ENCODE results near the gene SKIDA1. TPM values are rescaled to one million over a fixed set of nuclear protein-coding genes. Genes with fewer than 3 reads are reported as not detected.

The SKIDA1 gene
- total RNA-seq, 1 experiment from 2014 or later = 1.8 TPM

- DNase-seq = no peak
- Histone ChIP-seq H3K27me3 (no peaks in the 10 kb centered on the region), H3K4me3 (no peak overlapping the region), H3K4me1 (no peaks in the 10 kb centered on the region), H3K27ac (no peak overlapping the region), H3K9me3 (replicated peaks) (no peaks in the 10 kb centered on the region), H3K36me3 (no peaks in the 10 kb centered on the region)
Observed at GRCh38 chr10:21505711-21506278, 19.7 kb downstream of the SKIDA1 start.

GRCh38 chr10:21503542-21503941 is 21.9 kb downstream of the SKIDA1 start:
- Histone ChIP-seq H3K27me3 (no peaks in the 10 kb centered on the region), H3K9me3 (replicated peaks) (no peaks in the 10 kb centered on the region), H3K36me3 (no peaks in the 10 kb centered on the region), H3K4me1 (no peaks in the 10 kb centered on the region), H3K4me3 (no peak overlapping the region), H3K27ac (no peak overlapping the region)
- DNase-seq = no peak

- Histone ChIP-seq H3K4me1 (peaks cover 4% of the 10 kb centered on the region; the same call in 1 of the 2 replicates), H3K27ac (no peak overlapping the region), H3K9me3 (replicated peaks) (no peaks in the 10 kb centered on the region), H3K4me3 (no peak overlapping the region), H3K36me3 (no peaks in the 10 kb centered on the region), H3K27me3 (no peaks in the 10 kb centered on the region)
- DNase-seq = no peak
Observed at GRCh38 chr10:21502348-21502740, 23.1 kb downstream of the SKIDA1 start.

- H3K27me3 ChIP-seq = no peaks in the 10 kb centered on the region
- H3K27ac ChIP-seq = no peak overlapping the region
- H3K36me3 ChIP-seq = no peaks in the 10 kb centered on the region
- peaks cover 4% of the 10 kb centered on the region; the same call in 1 of the 2 replicates for H3K4me1 ChIP-seq
- no peak for DNase-seq
- no peaks in the 10 kb centered on the region for H3K9me3 ChIP-seq (replicated peaks)
- H3K4me3 ChIP-seq = no peak overlapping the region
Observed at GRCh38 chr10:21501731-21502347, 23.6 kb downstream of the SKIDA1 start.

- Histone ChIP-seq H3K27me3 (no peaks in the 10 kb centered on the region), H3K4me3 (no peak overlapping the region), H3K27ac (no peak overlapping the region), H3K36me3 (no peaks in the 10 kb centered on the region), H3K4me1 (peaks cover 4% of the 10 kb centered on the region; the same call in 1 of the 2 replicates), H3K9me3 (replicated peaks) (no peaks in the 10 kb centered on the region)
- no peak for DNase-seq
Observed at GRCh38 chr10:21501091-21501490, 24.4 kb downstream of the SKIDA1 start.

- Histone ChIP-seq H3K9me3 (replicated peaks) (no peaks in the 10 kb centered on the region), H3K4me3 (no peak overlapping the region), H3K27ac (no peak overlapping the region), H3K4me1 (peaks cover 4% of the 10 kb centered on the region; the same call in 1 of the 2 replicates), H3K36me3 (no peaks in the 10 kb centered on the region), H3K27me3 (no peaks in the 10 kb centered on the region)
- DNase-seq = no peak
Observed at GRCh38 chr10:21500578-21500910, 24.9 kb downstream of the SKIDA1 start.

GRCh38 chr10:21499701-21500577 is 25.5 kb downstream of the SKIDA1 start:
- no peak overlapping the region for H3K27ac ChIP-seq
- no peak overlapping the region for H3K4me3 ChIP-seq
- peaks cover 4% of the 10 kb centered on the region; the same call in 1 of the 2 replicates for H3K4me1 ChIP-seq
- no peaks in the 10 kb centered on the region for H3K27me3 ChIP-seq
- DNase-seq = no peak
- H3K9me3 ChIP-seq (replicated peaks) = no peaks in the 10 kb centered on the region
- no peaks in the 10 kb centered on the region for H3K36me3 ChIP-seq

- H3K36me3 ChIP-seq = no peaks in the 10 kb centered on the region
- peaks cover 4% of the 10 kb centered on the region; the same call in 1 of the 2 replicates for H3K4me1 ChIP-seq
- H3K27me3 ChIP-seq = no peaks in the 10 kb centered on the region
- no peak for DNase-seq
- H3K4me3 ChIP-seq = no peak overlapping the region
- H3K27ac ChIP-seq = no peak overlapping the region
- no peaks in the 10 kb centered on the region for H3K9me3 ChIP-seq (replicated peaks)
Observed at GRCh38 chr10:21498986-21499385, 26.5 kb downstream of the SKIDA1 start.

- peaks cover 4% of the 10 kb centered on the region; the same call in 1 of the 2 replicates for H3K4me1 ChIP-seq
- DNase-seq = no peak
- no peak overlapping the region for H3K4me3 ChIP-seq
- no peaks in the 10 kb centered on the region for H3K36me3 ChIP-seq
- H3K27me3 ChIP-seq = no peaks in the 10 kb centered on the region
- no peak overlapping the region for H3K27ac ChIP-seq
- no peaks in the 10 kb centered on the region for H3K9me3 ChIP-seq (replicated peaks)
Observed at GRCh38 chr10:21498377-21498776, 27.1 kb downstream of the SKIDA1 start.

- Histone ChIP-seq H3K36me3 (no peaks in the 10 kb centered on the region), H3K4me3 (peak overlapping the region; percentile 88), H3K4me1 (peaks cover 4% of the 10 kb centered on the region; the same call in 1 of the 2 replicates), H3K27ac (no peak overlapping the region; the same call in 1 of the 2 replicates), H3K27me3 (no peaks in the 10 kb centered on the region), H3K9me3 (replicated peaks) (no peaks in the 10 kb centered on the region)
- DNase-seq = peak; percentile 94 to 95
Observed at GRCh38 chr10:21497177-21497807, 28.2 kb downstream of the SKIDA1 start.

GRCh38 chr10:21496343-21497176 is 28.9 kb downstream of the SKIDA1 start:
- peak; percentile 53 to 72 for DNase-seq
- Histone ChIP-seq H3K36me3 (no peaks in the 10 kb centered on the region), H3K9me3 (replicated peaks) (no peaks in the 10 kb centered on the region), H3K4me3 (peak overlapping the region; percentile 88), H3K27me3 (no peaks in the 10 kb centered on the region), H3K4me1 (peaks cover 4% of the 10 kb centered on the region; the same call in 1 of the 2 replicates), H3K27ac (peak overlapping the region; percentile 51)

GRCh38 chr10:21495752-21496342 is 29.6 kb downstream of the SKIDA1 start:
- Histone ChIP-seq H3K9me3 (replicated peaks) (no peaks in the 10 kb centered on the region), H3K27ac (peak overlapping the region; percentile 51), H3K4me1 (peaks cover 4% of the 10 kb centered on the region; the same call in 1 of the 2 replicates), H3K4me3 (peak overlapping the region; percentile 88), H3K36me3 (no peaks in the 10 kb centered on the region), H3K27me3 (no peaks in the 10 kb centered on the region)
- DNase-seq = peak; percentile 78 to 85

GRCh38 chr10:21495002-21495751 is 30.3 kb downstream of the SKIDA1 start:
- H3K9me3 ChIP-seq (replicated peaks) = no peaks in the 10 kb centered on the region
- DNase-seq = no peak
- peak overlapping the region; percentile 88 for H3K4me3 ChIP-seq
- no peak overlapping the region for H3K27ac ChIP-seq
- H3K27me3 ChIP-seq = no peaks in the 10 kb centered on the region
- peaks cover 4% of the 10 kb centered on the region; the same call in 1 of the 2 replicates for H3K4me1 ChIP-seq
- H3K36me3 ChIP-seq = no peaks in the 10 kb centered on the region
